Measurements from ENCODE around the gene EP400. TPM values are rescaled to one million over a fixed set of nuclear protein-coding genes. Genes with fewer than 3 reads are reported as not detected.

EP400 gene
- total and polyA plus RNA-seq, 2 of the 8 experiments (the other 6 are each of a cell fraction or from before 2014, with no cell fraction given), result 13.1 to 69.7 TPM

GRCh38 chr12:132052196-132052932, 102.6 kb downstream of the EP400 start (continued):
- TF ChIP-seq RAD21 (IDR thresholded peaks at IDR 0.05 in 1 of 2, conservative IDR thresholded peaks at IDR 0.05 in 1 of 2; ENCODE audit: low read depth in 2 of 2, low read length in 2 of 2), result no peak
- TF ChIP-seq CHD7 (IDR thresholded peaks at IDR 0.05; ENCODE audit: insufficient replicate concordance, low read length), result no peak
- TF ChIP-seq NANOG (IDR thresholded peaks at IDR 0.05; ENCODE audit: insufficient read depth, low read depth, low read length, poor library complexity, severe bottlenecking), result no peak
- no peak for TF ChIP-seq TCF12 (IDR thresholded peaks at IDR 0.05; ENCODE audit: low read depth, low read length)
- no peak for TF ChIP-seq KDM1A (IDR thresholded peaks at IDR 0.05; ENCODE audit: borderline replicate concordance, low read length)

Data from H1 (cell line).